ENCODE results near the gene HDHD2.

Gene HDHD2

DNA sequence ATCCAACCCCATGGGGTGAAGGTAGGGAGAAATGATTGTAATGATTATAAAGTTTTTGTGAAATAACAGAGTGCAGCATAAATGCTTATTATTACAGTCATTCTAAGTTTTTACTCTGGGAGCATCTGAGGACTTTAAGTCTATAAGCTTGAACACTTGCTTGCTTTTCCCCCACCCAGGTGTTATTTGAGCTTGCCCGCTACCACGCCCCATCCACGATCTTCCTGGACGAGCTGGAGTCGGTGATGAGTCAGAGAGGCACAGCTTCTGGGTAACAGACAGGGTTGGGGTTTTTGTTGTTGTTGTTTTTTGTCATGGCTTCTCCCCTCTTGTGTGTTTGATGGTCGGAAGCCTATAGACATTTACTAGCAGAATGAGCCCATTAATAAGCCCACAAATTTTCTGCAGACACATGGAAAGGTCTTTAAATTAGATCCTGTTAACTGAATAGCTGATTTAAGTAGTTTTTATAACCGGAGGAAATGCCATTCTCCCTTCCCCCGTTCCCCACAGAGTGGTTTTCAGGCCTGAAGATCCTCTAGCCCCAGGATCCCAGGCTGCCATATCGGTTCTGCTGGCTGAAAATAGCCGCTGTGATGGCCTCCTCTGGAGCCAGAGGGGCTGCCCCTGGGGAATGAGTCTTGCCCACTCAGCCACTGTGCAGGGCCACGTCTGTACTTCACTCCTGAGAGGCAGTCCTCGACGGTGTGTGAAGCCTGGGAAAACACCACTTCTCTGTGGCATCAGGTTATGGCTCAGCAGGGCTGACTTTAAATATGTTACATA, 75.0 kb downstream of the HDHD2 start:
- Histone ChIP-seq H3K9me3 (no peaks in the 10 kb centered on the region), H3K36me3 (no peaks in the 10 kb centered on the region), H3K27ac (no peak overlapping the region), H3K4me1 (no peaks in the 10 kb centered on the region), H3K4me3 (no peak overlapping the region), H3K27me3 (no peaks in the 10 kb centered on the region)
- TF ChIP-seq, protein P1, sequence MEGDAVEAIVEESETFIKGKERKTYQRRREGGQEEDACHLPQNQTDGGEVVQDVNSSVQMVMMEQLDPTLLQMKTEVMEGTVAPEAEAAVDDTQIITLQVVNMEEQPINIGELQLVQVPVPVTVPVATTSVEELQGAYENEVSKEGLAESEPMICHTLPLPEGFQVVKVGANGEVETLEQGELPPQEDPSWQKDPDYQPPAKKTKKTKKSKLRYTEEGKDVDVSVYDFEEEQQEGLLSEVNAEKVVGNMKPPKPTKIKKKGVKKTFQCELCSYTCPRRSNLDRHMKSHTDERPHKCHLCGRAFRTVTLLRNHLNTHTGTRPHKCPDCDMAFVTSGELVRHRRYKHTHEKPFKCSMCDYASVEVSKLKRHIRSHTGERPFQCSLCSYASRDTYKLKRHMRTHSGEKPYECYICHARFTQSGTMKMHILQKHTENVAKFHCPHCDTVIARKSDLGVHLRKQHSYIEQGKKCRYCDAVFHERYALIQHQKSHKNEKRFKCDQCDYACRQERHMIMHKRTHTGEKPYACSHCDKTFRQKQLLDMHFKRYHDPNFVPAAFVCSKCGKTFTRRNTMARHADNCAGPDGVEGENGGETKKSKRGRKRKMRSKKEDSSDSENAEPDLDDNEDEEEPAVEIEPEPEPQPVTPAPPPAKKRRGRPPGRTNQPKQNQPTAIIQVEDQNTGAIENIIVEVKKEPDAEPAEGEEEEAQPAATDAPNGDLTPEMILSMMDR (IDR thresholded peaks at IDR 0.05): no peak
- intact Hi-C loops (cut with DNase I; ENCODE audit: low total_unique reads): no loop called here
- no peak for DNase-seq

DNA sequence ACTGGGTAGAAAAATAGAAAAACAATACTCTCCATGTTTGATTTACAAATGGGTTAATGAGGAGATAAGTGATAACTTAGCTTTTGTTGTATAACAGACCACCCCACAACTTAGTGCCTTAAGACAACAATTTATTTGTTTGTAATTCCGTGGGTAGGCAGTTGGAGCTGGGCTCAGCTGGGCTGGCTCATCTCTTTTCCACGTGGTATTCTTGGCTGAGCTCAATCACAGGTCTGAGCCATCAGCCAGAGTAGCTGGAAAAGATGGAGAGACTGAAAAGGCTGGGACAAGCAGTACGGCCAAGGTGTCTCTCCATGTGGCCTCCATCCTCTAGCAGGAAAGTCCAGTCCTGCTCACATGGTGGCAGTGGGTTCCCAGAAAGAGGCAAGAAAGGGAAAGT, 82.7 kb downstream of the HDHD2 start:
- Histone ChIP-seq H3K36me3 (no peaks in the 10 kb centered on the region), H3K4me3 (no peak overlapping the region), H3K27me3 (no peaks in the 10 kb centered on the region), H3K9me3 (peaks cover 0 to 4% (median 0%) of the 10 kb centered on the region in 3 donors), H3K27ac (no peak overlapping the region), H3K4me1 (no peaks in the 10 kb centered on the region)
- intact Hi-C loops (cut with DNase I; ENCODE audit: low total_unique reads): no loop called here
- DNase-seq: no peak
- TF ChIP-seq, protein P1 (IDR thresholded peaks at IDR 0.05): no peak

- TF ChIP-seq, protein P1 (IDR thresholded peaks at IDR 0.05): no peak
- Histone ChIP-seq H3K27ac (no peak overlapping the region), H3K36me3 (no peaks in the 10 kb centered on the region), H3K9me3 (peaks cover 0 to 4% (median 0%) of the 10 kb centered on the region in 3 donors), H3K4me3 (no peak overlapping the region), H3K4me1 (no peaks in the 10 kb centered on the region), H3K27me3 (no peaks in the 10 kb centered on the region)
- DNase-seq: no peak
- intact Hi-C loops (cut with DNase I; ENCODE audit: low total_unique reads): no loop called here
These were observed 87.2 kb downstream of the HDHD2 start for GRCh38 chr18:47063096-47063495.

GRCh38 chr18:47062471-47062870, 87.8 kb downstream of the HDHD2 start:
- TF ChIP-seq, protein P1 (IDR thresholded peaks at IDR 0.05): no peak
- no peaks in the 10 kb centered on the region for H3K4me1 ChIP-seq
- peaks cover 0 to 4% (median 0%) of the 10 kb centered on the region in 3 donors for H3K9me3 ChIP-seq
- H3K27me3 ChIP-seq: no peaks in the 10 kb centered on the region
- no peak overlapping the region for H3K4me3 ChIP-seq
- no peak for DNase-seq
- no peaks in the 10 kb centered on the region for H3K36me3 ChIP-seq
- intact Hi-C loops (cut with DNase I; ENCODE audit: low total_unique reads): no loop called here
- H3K27ac ChIP-seq: no peak overlapping the region
